ENCODE measurements around the gene NKAIN2.

DNA sequence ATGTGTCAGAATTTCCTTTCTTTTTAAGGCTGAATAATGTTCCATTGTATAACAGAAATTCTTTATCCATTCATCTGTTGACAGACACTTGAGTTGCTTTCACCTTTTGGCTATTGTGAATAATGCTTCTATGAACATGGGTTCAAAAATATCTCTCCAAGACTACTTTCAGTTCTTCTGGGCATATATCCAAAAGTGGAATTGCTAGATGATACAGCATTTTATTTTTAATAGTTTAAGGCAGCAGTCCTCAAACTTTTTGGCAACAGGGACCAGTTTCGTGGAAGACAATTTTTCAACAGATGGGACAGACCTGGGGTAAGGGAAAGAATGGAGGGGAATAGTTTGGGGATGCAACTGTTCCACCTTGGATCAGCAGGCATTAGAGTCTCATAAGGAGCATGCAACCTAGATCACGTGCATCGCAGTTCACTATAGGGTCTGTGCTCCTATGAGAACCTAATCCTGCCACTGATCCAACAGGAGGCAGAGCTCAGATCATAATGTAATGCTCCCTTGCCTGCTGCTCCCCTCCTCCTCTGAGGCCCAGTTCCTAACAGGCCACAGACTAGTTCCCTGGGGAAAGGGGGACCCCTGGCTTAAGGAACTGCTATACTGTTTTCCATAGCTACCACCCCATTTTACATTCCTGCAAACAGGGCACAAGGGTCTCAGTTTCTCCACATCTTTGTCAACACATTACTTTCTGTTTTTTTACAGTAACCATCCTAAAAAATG lies 918.6 kb downstream of the NKAIN2 start:
- TF ChIP-seq, protein P1, sequence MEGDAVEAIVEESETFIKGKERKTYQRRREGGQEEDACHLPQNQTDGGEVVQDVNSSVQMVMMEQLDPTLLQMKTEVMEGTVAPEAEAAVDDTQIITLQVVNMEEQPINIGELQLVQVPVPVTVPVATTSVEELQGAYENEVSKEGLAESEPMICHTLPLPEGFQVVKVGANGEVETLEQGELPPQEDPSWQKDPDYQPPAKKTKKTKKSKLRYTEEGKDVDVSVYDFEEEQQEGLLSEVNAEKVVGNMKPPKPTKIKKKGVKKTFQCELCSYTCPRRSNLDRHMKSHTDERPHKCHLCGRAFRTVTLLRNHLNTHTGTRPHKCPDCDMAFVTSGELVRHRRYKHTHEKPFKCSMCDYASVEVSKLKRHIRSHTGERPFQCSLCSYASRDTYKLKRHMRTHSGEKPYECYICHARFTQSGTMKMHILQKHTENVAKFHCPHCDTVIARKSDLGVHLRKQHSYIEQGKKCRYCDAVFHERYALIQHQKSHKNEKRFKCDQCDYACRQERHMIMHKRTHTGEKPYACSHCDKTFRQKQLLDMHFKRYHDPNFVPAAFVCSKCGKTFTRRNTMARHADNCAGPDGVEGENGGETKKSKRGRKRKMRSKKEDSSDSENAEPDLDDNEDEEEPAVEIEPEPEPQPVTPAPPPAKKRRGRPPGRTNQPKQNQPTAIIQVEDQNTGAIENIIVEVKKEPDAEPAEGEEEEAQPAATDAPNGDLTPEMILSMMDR (IDR thresholded peaks at IDR 0.05; ENCODE audit: insufficient read depth, low read length, poor library complexity, severe bottlenecking), result no peak
- TF ChIP-seq EZH2phosphoT487 (conservative IDR thresholded peaks at IDR 0.05; ENCODE audit: low read length), result no peak
